IMR-90 (cell line): Measurements from ENCODE around the gene UBR1. TPM values are rescaled to one million over a fixed set of nuclear protein-coding genes. Genes with fewer than 3 reads are reported as not detected.

Experiments used
- ATAC-seq: fragments of 200-7000 bp; cut with Tn5 transposase; 2 replicates; pipeline ENCODE4 v1.9.1; 2020; ENCODE audit warnings: low read depth, mild to moderate bottlenecking, moderate library complexity
- BruUV-seq: library from RNA; stranded (reverse); fragments of 400-500 nt; replicated peaks from 2 replicates; lab custom pipeline; 2021; lab: Mats Ljungman, UMichigan
- CTCF ChIA-PET: fragments of 300-600 bp; formaldehyde crosslinking; extraction: SDS; loops from one replicate; lab custom pipeline; 2021; ENCODE audit warnings: antibody characterized with exemption; lab: Yijun Ruan, JAX
- POLR2A ChIA-PET: fragments of 300-600 bp; sonication (Branson Sonifier 250); formaldehyde crosslinking; loops from one replicate; lab custom pipeline; 2022; ENCODE audit warnings: antibody characterized with exemption; ENCODE audit not compliant: unreplicated experiment; lab: Charles Lee
- DNase-seq: peaks from one replicate; pipeline ENCODE4 v3.0.0; 2013
- H2AFZ ChIP-seq: replicated peaks from 2 replicates; pipeline ENCODE3; 2013; ENCODE audit warnings: low read length, mild to moderate bottlenecking; ENCODE audit not compliant: poor library complexity
- H2AK5ac ChIP-seq: 2 replicates; pipeline ENCODE4 v1.6.1; 2013; ENCODE audit warnings: low read depth, low read length, inconsistent platforms
- H2AK9ac ChIP-seq: replicated peaks from 2 replicates; pipeline ENCODE3; 2013; ENCODE audit warnings: mild to moderate bottlenecking, low read depth, low read length, moderate library complexity; ENCODE audit not compliant: poor library complexity
- H2BK120ac ChIP-seq: 2 replicates; pipeline ENCODE4 v1.6.1; 2013; ENCODE audit warnings: low read depth, low read length, inconsistent platforms
- H2BK15ac ChIP-seq: 3 replicates; pipeline ENCODE4 v1.6.1; 2013; ENCODE audit warnings: low read depth, low read length, inconsistent platforms
- H2BK20ac ChIP-seq: 2 replicates; pipeline ENCODE4 v1.6.1; 2013; ENCODE audit warnings: low read depth, mild to moderate bottlenecking, inconsistent platforms, low read length, moderate library complexity
- H2BK5ac ChIP-seq: 2 replicates; pipeline ENCODE4 v1.6.1; 2013; ENCODE audit warnings: mild to moderate bottlenecking, low read depth, low read length, inconsistent platforms; ENCODE audit not compliant: poor library complexity, severe bottlenecking
- H3K14ac ChIP-seq: replicated peaks from 2 replicates; pipeline ENCODE4 v1.6.1; 2013; ENCODE audit warnings: low read depth, low read length, inconsistent platforms
- H3K18ac ChIP-seq: 2 replicates; pipeline ENCODE4 v1.6.1; 2013; ENCODE audit warnings: low read depth, low read length, control low read depth
- H3K23ac ChIP-seq: 2 replicates; pipeline ENCODE4 v1.6.1; 2013; ENCODE audit warnings: low read depth, low read length, inconsistent platforms
- H3K27ac ChIP-seq: 2 replicates; pipeline ENCODE4 v1.5.1; 2013; ENCODE audit warnings: mild to moderate bottlenecking, control low read depth, low read length; ENCODE audit not compliant: insufficient read depth
- H3K27me3 ChIP-seq: 2 replicates; pipeline ENCODE4 v1.6.1; 2013; ENCODE audit warnings: low read length; ENCODE audit not compliant: control insufficient read depth, insufficient read depth
- H3K36me3 ChIP-seq: 2 replicates; pipeline ENCODE4 v1.6.1; 2013; ENCODE audit warnings: low read length, mixed read lengths; ENCODE audit not compliant: control insufficient read depth, insufficient read depth
- H3K4ac ChIP-seq: 2 replicates; pipeline ENCODE4 v1.6.1; 2013; ENCODE audit warnings: low read depth, low read length, inconsistent platforms
- H3K4me1 ChIP-seq: 2 replicates; pipeline ENCODE4 v1.6.1; 2013; ENCODE audit warnings: low read length, mixed read lengths; ENCODE audit not compliant: control insufficient read depth, insufficient read depth
- H3K4me2 ChIP-seq: 2 replicates; pipeline ENCODE4 v1.6.1; 2013; ENCODE audit warnings: low read depth, mild to moderate bottlenecking, control low read depth, low read length, moderate library complexity
- H3K4me3 ChIP-seq: 2 replicates; pipeline ENCODE4 v1.5.1; 2013; ENCODE audit warnings: low read depth, mild to moderate bottlenecking, control low read depth, low read length, moderate library complexity; ENCODE audit not compliant: insufficient read depth
- H3K56ac ChIP-seq: 2 replicates; pipeline ENCODE4 v1.6.1; 2013; ENCODE audit warnings: low read length, inconsistent platforms; ENCODE audit not compliant: insufficient read depth; ENCODE audit errors: extremely low read depth
- H3K79me1 ChIP-seq, 2 experiments: 2 replicates each; pipeline ENCODE4 v1.6.1; 2013; ENCODE audit warnings: low read length in 2 of 2, inconsistent platforms in 1 of 2, low read depth in 1 of 2
- H3K9ac ChIP-seq: 2 replicates; pipeline ENCODE4 v1.6.1; 2013; ENCODE audit warnings: low read depth, low read length, control low read depth
- H3K9me1 ChIP-seq: 2 replicates; pipeline ENCODE4 v1.6.1; 2013; ENCODE audit warnings: low read length, inconsistent platforms; ENCODE audit not compliant: insufficient read depth
- H3K9me3 ChIP-seq: 2 replicates; pipeline ENCODE4 v1.6.1; 2013; ENCODE audit warnings: low read length; ENCODE audit not compliant: control insufficient read depth, insufficient read depth
- H4K20me1 ChIP-seq: 2 replicates; pipeline ENCODE4 v1.6.1; 2013; ENCODE audit warnings: low read length, inconsistent platforms; ENCODE audit not compliant: insufficient read depth
- H4K5ac ChIP-seq: 2 replicates; pipeline ENCODE4 v1.6.1; 2013; ENCODE audit warnings: mild to moderate bottlenecking, low read depth, low read length, control low read depth
- H4K8ac ChIP-seq, 2 experiments: 2 replicates each; pipeline ENCODE4 v1.6.1; 2013; ENCODE audit warnings: low read depth in 2 of 2, low read length in 2 of 2, control low read depth in 1 of 2, inconsistent platforms in 1 of 2
- H4K91ac ChIP-seq: 2 replicates; pipeline ENCODE4 v1.6.1; 2013; ENCODE audit warnings: low read depth, low read length, inconsistent platforms; ENCODE audit not compliant: insufficient read depth
- BHLHE40 ChIP-seq: fragments of 150-350 bp; IDR thresholded peaks from 2 replicates; pipeline ENCODE4 v1.6.1; 2016; ENCODE audit warnings: mild to moderate bottlenecking, low read depth, low read length
- CEBPB ChIP-seq: IDR thresholded peaks from 2 replicates; pipeline ENCODE4 v1.6.1; 2012; ENCODE audit warnings: low read depth, low read length, improper control_type of control experiment
- CHD1 ChIP-seq: IDR thresholded peaks from 2 replicates; pipeline ENCODE4 v1.6.1; 2012; ENCODE audit warnings: low read depth, low read length, improper control_type of control experiment
- CTCF ChIP-seq: conservative IDR thresholded peaks from 2 replicates; pipeline ENCODE4 v1.5.1; 2012; ENCODE audit warnings: mild to moderate bottlenecking, low read depth, low read length, improper control_type of control experiment
- ELK1 ChIP-seq: fragments of 150-350 bp; IDR thresholded peaks from 2 replicates; pipeline ENCODE4 v1.6.1; 2016; ENCODE audit warnings: low read depth, mild to moderate bottlenecking, low read length, moderate library complexity, borderline replicate concordance
- FOS ChIP-seq: fragments of 150-350 bp; IDR thresholded peaks from 2 replicates; pipeline ENCODE4 v1.6.1; 2016; ENCODE audit warnings: low read depth, low read length
- MAFK ChIP-seq: IDR thresholded peaks from 2 replicates; pipeline ENCODE4 v1.6.1; 2012; ENCODE audit warnings: low read depth, low read length, improper control_type of control experiment
- MAZ ChIP-seq: IDR thresholded peaks from 2 replicates; pipeline ENCODE4 v1.6.1; 2012; ENCODE audit warnings: low read depth, mild to moderate bottlenecking, low read length, improper control_type of control experiment, moderate library complexity, borderline replicate concordance
- MXI1 ChIP-seq: IDR thresholded peaks from 2 replicates; pipeline ENCODE4 v1.6.1; 2012; ENCODE audit warnings: low read depth, mild to moderate bottlenecking, low read length, moderate library complexity, borderline replicate concordance
- NFE2L2 ChIP-seq: fragments of 150-350 bp; IDR thresholded peaks from 2 replicates; pipeline ENCODE4 v1.6.1; 2016; ENCODE audit warnings: low read depth, mild to moderate bottlenecking, low read length
- POLR2A ChIP-seq: IDR thresholded peaks from 2 replicates; pipeline ENCODE4 v1.6.1; 2012; ENCODE audit warnings: mild to moderate bottlenecking, low read depth, low read length
- RAD21 ChIP-seq: IDR thresholded peaks from 2 replicates; pipeline ENCODE4 v1.6.1; 2012; ENCODE audit warnings: low read length, improper control_type of control experiment
- RCOR1 ChIP-seq: IDR thresholded peaks from 2 replicates; pipeline ENCODE4 v1.6.1; 2012; ENCODE audit warnings: mild to moderate bottlenecking, low read length, improper control_type of control experiment; ENCODE audit not compliant: insufficient replicate concordance
- RFX5 ChIP-seq: IDR thresholded peaks from 2 replicates; pipeline ENCODE4 v1.8.0; 2012; ENCODE audit warnings: low read depth, mild to moderate bottlenecking, low read length, moderate library complexity
- SMC3 ChIP-seq: fragments of 150-350 bp; IDR thresholded peaks from 2 replicates; pipeline ENCODE4 v1.6.1; 2016; ENCODE audit warnings: low read depth, mild to moderate bottlenecking, antibody characterized with exemption, low read length, moderate library complexity
- USF2 ChIP-seq: fragments of 150-350 bp; IDR thresholded peaks from 2 replicates; pipeline ENCODE4 v1.6.1; 2017; ENCODE audit warnings: mild to moderate bottlenecking, antibody characterized with exemption, low read length, low read depth
- WGBS, 2 experiments: methylation state at CpG; one replicate each; pipeline versions ENCODE4 v1.1.5 to v1.1.7; 2013; ENCODE audit warnings: missing lambda C conversion rate in 2 of 2; ENCODE audit not compliant: insufficient read length in 1 of 2; ENCODE audit errors: extremely low coverage in 2 of 2; 5-methylcytosine and 5-hydroxymethylcytosine counted together
- dilution Hi-C: fragments of 300-500 bp; cut with HindIII; formaldehyde crosslinking; loops from one replicate; pipeline ENCODE4 v1.14.3; 2018; ENCODE audit warnings: low sequenced_read_pairs; ENCODE audit not compliant: unreplicated experiment
- in situ Hi-C: fragments of 300-500 bp; cut with MboI; formaldehyde crosslinking; loops from 3 replicates; pipeline ENCODE4 v1.14.3; 2019; ENCODE audit warnings: low sequenced_read_pairs, inconsistent platforms, mixed read lengths
- intact Hi-C: fragments of 100-400 bp; cut with micrococcal nuclease; formaldehyde crosslinking; loops from 2 replicates; pipeline ENCODE4 v1.10.0; 2022
- polyA plus RNA-seq, 3 experiments: library from polyadenylated mRNA; depleted of rRNA; stranded (reverse); fragments of >200 nt; gene quantifications; 2 replicates each; pipeline ENCODE4 v1.2.3, GENCODE V29; 2012; ENCODE audit warnings: low replicate concordance in 1 of 3
- total RNA-seq: library from RNA; depleted of rRNA; stranded (reverse); fragments of >200 nt; gene quantifications from 2 replicates; pipeline ENCODE4 v1.2.3, GENCODE V29; 2012

The UBR1 gene
- total and polyA plus RNA-seq, 2 of the 4 experiments (the other 2 are of a cell fraction): 6.5 to 30.1 TPM

GRCh38 chr15:42918047-42918446, 187.8 kb downstream of the UBR1 start:
- Histone ChIP-seq H3K4me3 (no peak overlapping the region), H3K23ac (no peak overlapping the region; the same call in 1 of the 2 replicates), H2AFZ (no peak overlapping the region), H3K9me1 (peaks cover 8% of the 10 kb centered on the region; the same call in 1 of the 2 replicates), H3K14ac (no peak overlapping the region), H3K36me3 (no peaks in the 10 kb centered on the region), H3K79me1 (peaks cover 17 to 40% of the 10 kb centered on the region in 2 experiments), H3K27me3 (no peaks in the 10 kb centered on the region), H2BK120ac (no peak overlapping the region), H3K27ac (no peak overlapping the region), H4K20me1 (peaks cover 4% of the 10 kb centered on the region; the same call in 1 of the 2 replicates), H3K56ac (no peak overlapping the region), H3K18ac (no peak overlapping the region), H2BK15ac (no peak overlapping the region), H2AK5ac (no peak overlapping the region), H3K4me1 (peaks cover 2% of the 10 kb centered on the region), H4K5ac (no peak overlapping the region), H4K8ac (no peak overlapping the region), H2AK9ac (no peak overlapping the region), H2BK5ac (no peak overlapping the region), H3K4me2 (no peak overlapping the region), H3K9ac (no peak overlapping the region), H2BK20ac (no peak overlapping the region), H3K4ac (no peak overlapping the region), H3K9me3 (no peaks in the 10 kb centered on the region), H4K91ac (no peak overlapping the region)
- DNase-seq (no peak), ATAC-seq (no peak)
- intact Hi-C loops: no loop called here
- in situ Hi-C loops: no loop called here
- POLR2A ChIA-PET: no interaction called here
- dilution Hi-C loops: no loop called here
- BruUV-seq: no TSS peak
- CTCF ChIA-PET: no interaction called here
- no CpG with 5 or more reads among the region's 5 CpGs for WGBS, 2 experiments
- TF ChIP-seq RFX5 (no peak), MAFK (no peak), POLR2A (no peak), MXI1 (no peak), BHLHE40 (no peak), CEBPB (no peak), RCOR1 (no peak), USF2 (no peak), NFE2L2 (no peak), ELK1 (no peak), CHD1 (no peak), CTCF (no peak), FOS (no peak), SMC3 (no peak), RAD21 (no peak), MAZ (no peak)
